Activated B cell treated with CpG ODN at 0.5 μM for 24 hours (primary cell): ENCODE measurements around the gene FTSJ1. TPM values are rescaled to one million over a fixed set of nuclear protein-coding genes. Genes with fewer than 3 reads are reported as not detected.
"Not testable (repeated sequence)": the region's sequence is repeated elsewhere in the genome, so short reads cannot be mapped to it uniquely, and the experiment has no call there.

ENCODE experiments used
- ATAC-seq: fragments of 200-7000 bp; cut with Tn5 transposase; one replicate; pipeline ENCODE4 v1.10.0; 2021; ENCODE audit warnings: low read depth, mild to moderate bottlenecking, moderate library complexity
- CTCF ChIA-PET: fragments of 350-600 bp; sonication (Branson Sonifier 250); formaldehyde crosslinking; loops from one replicate; lab custom pipeline; 2021; ENCODE audit warnings: antibody characterized with exemption; lab: Charles Lee
- POLR2A ChIA-PET: fragments of 350-600 bp; sonication (Branson Sonifier 250); formaldehyde crosslinking; loops from one replicate; lab custom pipeline; 2021; ENCODE audit warnings: antibody characterized with exemption; lab: Charles Lee
- DNase-seq: peaks from one replicate; pipeline ENCODE4 v3.0.0; 2022
- H3K27ac Mint-ChIP-seq: one replicate; pipeline ENCODE4 v1.8.0; 2020; ENCODE audit warnings: mixed read lengths
- H3K27me3 Mint-ChIP-seq: one replicate; pipeline ENCODE4 v1.8.0; 2021; ENCODE audit warnings: mixed read lengths
- H3K36me3 Mint-ChIP-seq: one replicate; pipeline ENCODE4 v1.8.0; 2021; ENCODE audit warnings: low read depth, mixed read lengths
- H3K4me1 Mint-ChIP-seq: one replicate; pipeline ENCODE4 v1.8.0; 2021; ENCODE audit warnings: mixed read lengths
- H3K4me3 Mint-ChIP-seq: one replicate; pipeline ENCODE4 v1.8.0; 2020; ENCODE audit warnings: mild to moderate bottlenecking, mixed read lengths
- H3K9me3 Mint-ChIP-seq: one replicate; pipeline ENCODE4 v1.8.0; 2020; ENCODE audit warnings: mixed read lengths
- CTCF ChIP-seq: fragments of 200-600 bp; IDR thresholded peaks from one replicate; pipeline ENCODE4 v1.8.0; 2022; ENCODE audit warnings: antibody characterized with exemption, mild to moderate bottlenecking
- intact Hi-C: fragments of 100-400 bp; cut with micrococcal nuclease; formaldehyde crosslinking; loops from one replicate; pipeline ENCODE4 v1.15.1; 2024
- total RNA-seq: library from RNA; stranded (reverse); gene quantifications from 2 replicates; pipeline ENCODE4 v1.2.3, GENCODE V29; 2022

The FTSJ1 gene
- total RNA-seq, 1 donor from 2014 or later, result 44.5 TPM

- ChIA-PET POLR2A (no interaction called here), CTCF (no interaction called here)
- H3K4me1 Mint-ChIP-seq, result peaks cover 7% of the 10 kb centered on the region
- no peak for TF ChIP-seq CTCF
- H3K9me3 Mint-ChIP-seq, result no peaks in the 10 kb centered on the region
- ATAC-seq, result no peak
- H3K36me3 Mint-ChIP-seq, result peaks cover 6% of the 10 kb centered on the region
- no peak overlapping the region for H3K27ac Mint-ChIP-seq
- intact Hi-C loops, result no loop called here
- no peaks in the 10 kb centered on the region for H3K27me3 Mint-ChIP-seq
- H3K4me3 Mint-ChIP-seq, result no peak overlapping the region
- no peak for DNase-seq
Measured at GRCh38 chrX:48514126-48514806, 38.3 kb downstream of the FTSJ1 start.

GRCh38 chrX:48514868-48515460, 39.0 kb downstream of the FTSJ1 start:
- H3K4me3 Mint-ChIP-seq, result no peak overlapping the region
- ChIA-PET POLR2A (no interaction called here), CTCF (no interaction called here)
- H3K27me3 Mint-ChIP-seq, result no peaks in the 10 kb centered on the region
- no peak for DNase-seq
- H3K9me3 Mint-ChIP-seq, result no peaks in the 10 kb centered on the region
- H3K36me3 Mint-ChIP-seq, result peaks cover 6% of the 10 kb centered on the region
- no peak for ATAC-seq
- TF ChIP-seq CTCF, result no peak
- intact Hi-C loops, result no loop called here
- H3K27ac Mint-ChIP-seq, result no peak overlapping the region
- H3K4me1 Mint-ChIP-seq, result peaks cover under 1% of the 10 kb centered on the region

- CTCF ChIA-PET, result no interaction called here
- DNase-seq, result no peak
- no peak for TF ChIP-seq CTCF
- intact Hi-C loops, result no loop called here
- Mint-ChIP-seq H3K27me3 (no peaks in the 10 kb centered on the region), H3K4me1 (peaks cover 5% of the 10 kb centered on the region), H3K4me3 (no peak overlapping the region), H3K27ac (no peak overlapping the region), H3K36me3 (peaks cover 6% of the 10 kb centered on the region), H3K9me3 (no peaks in the 10 kb centered on the region)
- POLR2A ChIA-PET, result no interaction called here
- ATAC-seq, result no peak
Measured at GRCh38 chrX:48515842-48516241, 39.8 kb downstream of the FTSJ1 start.

GRCh38 chrX:48516285-48516684, 40.3 kb downstream of the FTSJ1 start:
- DNase-seq (no peak), ATAC-seq (no peak)
- Mint-ChIP-seq H3K27me3 (no peaks in the 10 kb centered on the region), H3K36me3 (peaks cover 6% of the 10 kb centered on the region), H3K4me3 (no peak overlapping the region), H3K9me3 (no peaks in the 10 kb centered on the region), H3K4me1 (peaks cover 10% of the 10 kb centered on the region), H3K27ac (no peak overlapping the region)
- CTCF ChIA-PET, result no interaction called here
- no peak for TF ChIP-seq CTCF
- intact Hi-C loops, result no loop called here
- POLR2A ChIA-PET, result no interaction called here

- ATAC-seq, result no peak
- H3K27me3 Mint-ChIP-seq, result no peaks in the 10 kb centered on the region
Measured at GRCh38 chrX:48516987-48517386, 41.0 kb downstream of the FTSJ1 start.

GRCh38 chrX:48519481-48519880, 43.5 kb downstream of the FTSJ1 start:
- intact Hi-C loops, H3K27ac Mint-ChIP-seq, DNase-seq, H3K9me3 Mint-ChIP-seq, H3K4me3 Mint-ChIP-seq, H3K27me3 Mint-ChIP-seq, H3K36me3 Mint-ChIP-seq, ATAC-seq, CTCF ChIA-PET: not testable (repeated sequence)
- peaks cover 24% of the 10 kb centered on the region for H3K4me1 Mint-ChIP-seq
- POLR2A ChIA-PET, result interaction anchor here (1.0 kb wide), 1 partner anchor 21 kb away, joined by 3 read pairs; no protein-coding TSS in a partner anchor

More at GRCh38 chrX:48516987-48517386, 41.0 kb downstream of the FTSJ1 start:
- no peak overlapping the region for H3K4me3 Mint-ChIP-seq
- DNase-seq, result no peak
- peaks cover 5% of the 10 kb centered on the region for H3K36me3 Mint-ChIP-seq
- H3K4me1 Mint-ChIP-seq, result peaks cover 14% of the 10 kb centered on the region
- ChIA-PET POLR2A (no interaction called here), CTCF (no interaction called here)
- intact Hi-C loops, result no loop called here
- no peaks in the 10 kb centered on the region for H3K9me3 Mint-ChIP-seq
- no peak for TF ChIP-seq CTCF
- H3K27ac Mint-ChIP-seq, result no peak overlapping the region
